NOMO-1 treated with dmso at 0.1 percent for 144 hours (cell line): ENCODE measurements around the gene SRSF10.
"Not testable (repeated sequence)": the region's sequence is repeated elsewhere in the genome, so short reads cannot be mapped to it uniquely, and the experiment has no call there.

ENCODE experiments used
- DNase-seq: peaks from one replicate; lab custom pipeline; 2025; ENCODE audit not compliant: unreplicated experiment; lab: John Stamatoyannopoulos, UW

SRSF10 gene

GRCh38 chr1:23999156-23999671, 19.1 kb upstream of the SRSF10 start:
- DNase-seq = no peak

- no peak for DNase-seq
Measured at GRCh38 chr1:23997812-23998211, 17.7 kb upstream of the SRSF10 start.

GRCh38 chr1:23996700-23997229, 16.6 kb upstream of the SRSF10 start:
- no peak for DNase-seq

GRCh38 chr1:23995431-23995837, 15.3 kb upstream of the SRSF10 start:
- no peak for DNase-seq

- DNase-seq = not testable (repeated sequence)
Measured at GRCh38 chr1:23992011-23992410, 11.9 kb upstream of the SRSF10 start.

- no peak for DNase-seq
Measured at GRCh38 chr1:23989263-23989662, 9.1 kb upstream of the SRSF10 start.

- DNase-seq = not testable (repeated sequence)
Measured at GRCh38 chr1:23987038-23987437, 6.9 kb upstream of the SRSF10 start.

- DNase-seq = no peak
Measured at GRCh38 chr1:23984417-23985186, 4.5 kb upstream of the SRSF10 start.

GRCh38 chr1:23980728-23981070, 572 bp upstream of the SRSF10 start:
- DNase-seq = peak; percentile 87

- DNase-seq = no peak
Measured at GRCh38 chr1:23979387-23979880, 693 bp downstream of the SRSF10 start.

- DNase-seq = no peak
Measured at GRCh38 chr1:23978805-23979204, 1.3 kb downstream of the SRSF10 start.

- DNase-seq = no peak
Measured at GRCh38 chr1:23977854-23978191, 2.3 kb downstream of the SRSF10 start.

- DNase-seq = no peak
Measured at GRCh38 chr1:23977187-23977853, 2.8 kb downstream of the SRSF10 start.

GRCh38 chr1:23967871-23968270, 12.3 kb downstream of the SRSF10 start:
- no peak for DNase-seq

GRCh38 chr1:23966973-23967493, 13.1 kb downstream of the SRSF10 start:
- DNase-seq = no peak

- DNase-seq = no peak
Measured at GRCh38 chr1:23964790-23965740, 15.1 kb downstream of the SRSF10 start.

GRCh38 chr1:23964235-23964668, 15.9 kb downstream of the SRSF10 start:
- no peak for DNase-seq

- no peak for DNase-seq
Measured at GRCh38 chr1:23963617-23964234, 16.4 kb downstream of the SRSF10 start.

GRCh38 chr1:23960291-23961020, 19.7 kb downstream of the SRSF10 start:
- DNase-seq = no peak
